ENCODE measurements around the gene TUT4.
A peak's percentile ranks its signal among the peaks of the same experiment; 100 is the strongest.

The TUT4 gene

DNA sequence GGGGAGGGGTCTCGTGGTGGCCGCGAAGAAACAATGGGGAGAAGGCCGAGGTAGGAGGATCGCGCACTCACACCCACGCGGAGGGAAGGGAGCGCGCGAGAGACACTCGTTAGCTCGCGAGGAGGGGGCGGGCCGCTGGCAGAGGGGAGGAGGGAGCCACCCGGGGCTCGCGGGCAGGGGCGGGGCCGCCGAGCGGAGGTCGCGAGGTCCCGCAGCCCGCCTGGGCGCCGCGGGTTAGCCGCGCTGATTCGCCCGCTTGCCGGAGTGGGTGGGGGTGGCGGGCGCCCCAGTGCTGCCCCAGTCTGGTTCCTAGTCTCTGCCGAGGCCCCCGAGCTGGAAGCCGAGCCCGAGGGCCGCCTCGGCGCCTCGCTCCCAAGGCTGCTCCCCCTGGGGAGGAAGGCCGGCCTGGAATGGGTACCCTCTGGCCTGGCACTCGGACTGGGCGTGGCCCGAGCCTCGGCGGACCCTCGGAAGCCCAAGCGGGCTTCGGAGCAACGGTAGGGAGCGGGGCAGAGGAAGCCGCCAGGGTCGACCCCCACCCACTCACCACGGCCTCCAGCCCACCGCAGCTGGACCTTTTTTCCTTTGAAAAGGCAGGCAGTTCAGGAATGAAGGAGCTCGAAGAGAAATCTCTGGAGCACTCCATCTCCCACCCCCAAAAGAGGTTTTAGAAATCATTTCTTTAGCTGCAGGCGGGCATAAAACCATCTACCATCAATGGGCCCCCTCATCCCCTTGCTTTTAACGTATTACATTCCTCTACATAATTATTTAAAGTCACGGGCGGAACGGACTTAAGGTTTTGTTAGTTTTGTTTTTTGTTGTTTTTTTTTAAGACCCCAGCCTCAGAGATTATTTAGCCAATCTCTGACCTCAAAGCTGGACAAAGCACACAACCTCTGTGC, 722 bp upstream of the TUT4 start:
- POLR2A ChIA-PET: interaction anchor here (0.6 to 2.0 kb wide), 21 partner anchors 11 to 498 kb away, joined by 3 to 27 read pairs (median 3); partner anchors contain the start of genes ORC1, PRPF38A, TXNDC12 and ZYG11A
- TF ChIP-seq CTBP1 (IDR thresholded peaks at IDR 0.05; ENCODE audit: borderline replicate concordance) (no peak), LEF1 (IDR thresholded peaks at IDR 0.05; ENCODE audit: borderline replicate concordance) (0 out of 2 replicates have a peak, but pooled peaks have one; percentile 58)
- CTCF ChIA-PET: interaction anchor here (1.6 kb wide), 1 partner anchor 14 kb away, joined by 3 read pairs; no protein-coding TSS in a partner anchor
- DNase-seq (ENCODE audit: extremely low spot score): peak; percentile 81

DNA sequence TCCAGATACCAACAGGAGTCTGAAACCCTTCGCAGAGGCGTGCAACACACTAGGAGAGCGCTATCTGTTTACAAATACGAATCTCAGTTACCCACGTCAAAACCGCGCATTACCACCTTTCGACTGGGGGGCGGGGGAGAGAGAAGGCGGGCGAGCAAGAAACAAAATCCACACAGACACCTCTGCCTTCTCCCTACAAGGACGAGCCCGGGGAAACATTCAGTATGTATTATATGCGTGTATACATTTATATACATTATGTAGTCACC, 722 bp downstream of the TUT4 start:
- ChIA-PET POLR2A (interaction anchor here (2.0 kb wide), 1 partner anchor 148 kb away, joined by 20 read pairs; the partner anchor contains the start of genes ORC1 and PRPF38A), CTCF (no interaction called here)
- TF ChIP-seq CTBP1 (IDR thresholded peaks at IDR 0.05; ENCODE audit: borderline replicate concordance) (no peak), FOXM1 (IDR thresholded peaks at IDR 0.05; ENCODE audit: borderline replicate concordance) (no peak), NFRKB (IDR thresholded peaks at IDR 0.05) (no peak), L3MBTL2 (conservative IDR thresholded peaks at IDR 0.05) (no peak), FOXK2 (IDR thresholded peaks at IDR 0.05) (no peak), LEF1 (IDR thresholded peaks at IDR 0.05; ENCODE audit: borderline replicate concordance) (no peak), ZNF384 (IDR thresholded peaks at IDR 0.05) (no peak), TARDBP (IDR thresholded peaks at IDR 0.05) (no peak), SUZ12 (IDR thresholded peaks at IDR 0.05) (no peak)
- TF ChIP-seq, protein P1, sequence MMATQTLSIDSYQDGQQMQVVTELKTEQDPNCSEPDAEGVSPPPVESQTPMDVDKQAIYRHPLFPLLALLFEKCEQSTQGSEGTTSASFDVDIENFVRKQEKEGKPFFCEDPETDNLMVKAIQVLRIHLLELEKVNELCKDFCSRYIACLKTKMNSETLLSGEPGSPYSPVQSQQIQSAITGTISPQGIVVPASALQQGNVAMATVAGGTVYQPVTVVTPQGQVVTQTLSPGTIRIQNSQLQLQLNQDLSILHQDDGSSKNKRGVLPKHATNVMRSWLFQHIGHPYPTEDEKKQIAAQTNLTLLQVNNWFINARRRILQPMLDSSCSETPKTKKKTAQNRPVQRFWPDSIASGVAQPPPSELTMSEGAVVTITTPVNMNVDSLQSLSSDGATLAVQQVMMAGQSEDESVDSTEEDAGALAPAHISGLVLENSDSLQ (IDR thresholded peaks at IDR 0.05): no peak
- DNase-seq (ENCODE audit: extremely low spot score): peak; percentile 33

DNA sequence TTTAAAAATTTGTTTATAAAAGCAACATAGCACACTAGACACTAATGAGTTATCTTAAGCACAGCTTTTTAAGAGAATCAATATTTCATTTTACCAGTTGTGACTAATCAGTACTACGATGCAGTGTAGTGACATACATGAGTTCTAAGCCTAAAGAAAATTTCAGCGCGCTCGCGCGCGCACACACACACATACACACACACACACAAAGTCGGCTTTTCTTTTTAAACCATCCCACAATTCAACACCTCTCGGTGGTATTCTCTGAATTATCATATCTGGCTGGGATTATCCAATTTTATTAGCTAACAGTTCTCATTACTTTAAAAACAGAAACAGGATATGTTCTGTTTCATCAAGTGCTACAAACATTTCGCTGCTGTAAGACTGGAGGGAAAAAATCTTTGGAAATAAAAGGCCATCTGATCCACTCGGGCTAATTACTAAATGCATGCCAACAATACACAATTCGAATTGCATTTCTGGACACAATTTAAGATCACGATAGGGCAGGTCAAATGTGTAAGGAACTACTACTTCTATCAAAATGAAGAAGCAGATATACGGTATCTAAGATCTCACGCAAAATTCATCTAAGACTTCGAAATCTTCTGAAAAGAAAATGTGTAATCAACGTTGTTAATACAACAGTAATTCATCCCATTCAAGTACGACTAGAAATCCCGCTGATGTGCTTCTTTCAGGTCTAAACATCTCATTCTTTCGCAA, 1.2 kb downstream of the TUT4 start:
- TF ChIP-seq SUZ12 (IDR thresholded peaks at IDR 0.05): no peak
- TF ChIP-seq NFRKB (IDR thresholded peaks at IDR 0.05): no peak
- no peak for TF ChIP-seq CTBP1 (IDR thresholded peaks at IDR 0.05; ENCODE audit: borderline replicate concordance)
- TF ChIP-seq L3MBTL2 (conservative IDR thresholded peaks at IDR 0.05): no peak
- TF ChIP-seq FOXA1 (IDR thresholded peaks at IDR 0.05): no peak
- no peak for TF ChIP-seq FOXK2 (IDR thresholded peaks at IDR 0.05)
- TF ChIP-seq, protein P1 (IDR thresholded peaks at IDR 0.05): no peak
- TF ChIP-seq LEF1 (IDR thresholded peaks at IDR 0.05; ENCODE audit: borderline replicate concordance): no peak
- TF ChIP-seq ELF4 (IDR thresholded peaks at IDR 0.05): no peak
- TF ChIP-seq ARNT (IDR thresholded peaks at IDR 0.05): no peak
- no peak for TF ChIP-seq BHLHE40 (IDR thresholded peaks at IDR 0.05; ENCODE audit: borderline replicate concordance)
- no peak for TF ChIP-seq ZNF384 (IDR thresholded peaks at IDR 0.05)
- no peak for TF ChIP-seq SP1 (IDR thresholded peaks at IDR 0.05)
- TF ChIP-seq TARDBP (IDR thresholded peaks at IDR 0.05): no peak
- no peak for TF ChIP-seq HDGF (IDR thresholded peaks at IDR 0.05; ENCODE audit: borderline replicate concordance)
- TF ChIP-seq FOXM1 (IDR thresholded peaks at IDR 0.05; ENCODE audit: borderline replicate concordance): no peak
- no peak for DNase-seq (ENCODE audit: extremely low spot score)
- CTCF ChIA-PET: no interaction called here
- POLR2A ChIA-PET: no interaction called here

DNA sequence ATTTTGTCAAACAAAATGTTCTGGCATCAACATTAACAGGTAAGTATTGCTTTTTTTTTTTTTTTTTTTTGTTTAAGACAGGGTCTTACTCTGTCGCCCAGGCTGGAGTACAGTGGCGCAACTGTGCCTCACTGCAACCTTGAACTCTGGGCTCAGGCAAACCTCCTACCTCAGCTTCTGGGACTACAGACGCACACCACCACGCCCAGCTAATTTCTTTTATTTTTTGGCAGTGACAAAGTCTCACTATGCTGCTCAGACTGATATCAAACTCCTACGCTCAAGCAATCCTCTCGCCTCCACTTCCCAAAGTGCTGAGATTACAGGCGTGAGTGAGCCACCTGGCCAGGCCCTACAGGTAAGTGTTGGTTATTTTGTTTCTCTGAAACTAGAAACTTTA, 2.4 kb downstream of the TUT4 start:
- no peak for DNase-seq (ENCODE audit: extremely low spot score)
- POLR2A ChIA-PET: interaction anchor here (0.6 kb wide), 1 partner anchor 146 kb away, joined by 3 read pairs; the partner anchor contains the start of genes ORC1 and PRPF38A
- CTCF ChIA-PET: no interaction called here
- TF ChIP-seq ZNF384 (IDR thresholded peaks at IDR 0.05) (no peak), HDGF (IDR thresholded peaks at IDR 0.05; ENCODE audit: borderline replicate concordance) (no peak), SUZ12 (IDR thresholded peaks at IDR 0.05) (no peak), SP1 (IDR thresholded peaks at IDR 0.05) (no peak), FOXK2 (IDR thresholded peaks at IDR 0.05) (no peak), FOXA1 (IDR thresholded peaks at IDR 0.05) (no peak), TARDBP (IDR thresholded peaks at IDR 0.05) (no peak), CTBP1 (IDR thresholded peaks at IDR 0.05; ENCODE audit: borderline replicate concordance) (no peak), ARNT (IDR thresholded peaks at IDR 0.05) (no peak)

DNA sequence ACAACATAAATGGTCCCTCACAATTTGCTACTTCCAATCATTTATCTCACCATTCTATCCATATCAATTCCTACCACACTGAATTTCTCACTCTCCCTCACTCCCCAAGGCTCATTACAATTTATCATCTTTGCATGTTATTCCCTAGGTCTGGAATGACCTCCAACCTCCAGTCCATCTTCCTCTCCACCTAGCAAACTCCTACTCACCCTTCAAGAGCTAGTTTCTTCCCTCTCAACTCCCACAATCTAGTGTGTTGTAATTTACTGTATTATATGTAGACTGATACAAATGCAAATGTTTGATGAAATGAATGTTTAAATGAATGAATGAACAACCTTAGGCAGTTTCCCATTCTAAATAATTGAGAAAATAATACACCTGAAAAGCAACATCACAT, 3.6 kb downstream of the TUT4 start:
- CTCF ChIA-PET: no interaction called here
- no peak for TF ChIP-seq ARNT (IDR thresholded peaks at IDR 0.05)
- no peak for TF ChIP-seq L3MBTL2 (conservative IDR thresholded peaks at IDR 0.05)
- no peak for TF ChIP-seq NFRKB (IDR thresholded peaks at IDR 0.05)
- TF ChIP-seq LEF1 (IDR thresholded peaks at IDR 0.05; ENCODE audit: borderline replicate concordance): no peak
- TF ChIP-seq FOXM1 (IDR thresholded peaks at IDR 0.05; ENCODE audit: borderline replicate concordance): no peak
- no peak for TF ChIP-seq ZNF384 (IDR thresholded peaks at IDR 0.05)
- TF ChIP-seq ELF4 (IDR thresholded peaks at IDR 0.05): no peak
- no peak for TF ChIP-seq CTBP1 (IDR thresholded peaks at IDR 0.05; ENCODE audit: borderline replicate concordance)
- TF ChIP-seq SUZ12 (IDR thresholded peaks at IDR 0.05): no peak
- TF ChIP-seq HDGF (IDR thresholded peaks at IDR 0.05; ENCODE audit: borderline replicate concordance): no peak
- TF ChIP-seq BHLHE40 (IDR thresholded peaks at IDR 0.05; ENCODE audit: borderline replicate concordance): no peak
- TF ChIP-seq, protein P1 (IDR thresholded peaks at IDR 0.05): no peak
- TF ChIP-seq FOXA1 (IDR thresholded peaks at IDR 0.05): no peak
- TF ChIP-seq SP1 (IDR thresholded peaks at IDR 0.05): no peak
- no peak for TF ChIP-seq TARDBP (IDR thresholded peaks at IDR 0.05)
- TF ChIP-seq FOXK2 (IDR thresholded peaks at IDR 0.05): no peak
- POLR2A ChIA-PET: no interaction called here

More for the DNA sequence above, 3.6 kb downstream of the TUT4 start:
- no peak for DNase-seq (ENCODE audit: extremely low spot score)

Measured in HEK293T (cell line).